ENCODE results near the gene BPIFA1.

BPIFA1 gene

DNA sequence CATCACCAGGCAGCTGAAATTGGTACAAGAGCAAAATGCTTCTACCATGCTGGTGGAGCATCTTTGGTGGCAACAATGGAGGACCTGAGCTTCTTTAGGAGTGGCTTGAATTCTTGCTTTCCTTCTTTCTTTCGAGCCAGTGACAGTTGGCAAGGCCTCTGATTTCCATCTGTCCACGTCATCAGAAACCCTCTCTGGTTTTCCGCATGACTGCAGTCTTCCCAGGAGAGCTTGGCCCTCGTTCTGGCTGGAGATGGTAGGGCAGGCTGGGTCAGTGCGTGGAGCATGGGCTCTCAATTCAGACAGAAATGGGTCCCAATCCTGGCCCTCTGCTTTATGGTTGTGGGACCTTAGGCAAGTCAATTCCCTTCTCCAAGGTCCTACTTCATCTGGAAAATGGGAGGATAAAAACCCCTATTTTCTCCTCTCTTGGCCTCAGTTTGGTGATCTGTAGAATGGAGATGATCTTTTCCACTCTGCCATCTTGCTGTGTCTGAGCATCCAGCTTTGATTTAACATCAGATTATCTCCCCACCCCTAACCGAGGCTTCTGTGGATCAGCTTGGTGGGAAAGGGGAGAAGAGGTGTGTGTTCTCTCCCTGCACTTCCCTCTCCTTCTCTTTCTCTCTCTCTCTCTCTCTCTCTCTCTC lies 43.6 kb downstream of the BPIFA1 start:
- DNase-seq: no peak

DNA sequence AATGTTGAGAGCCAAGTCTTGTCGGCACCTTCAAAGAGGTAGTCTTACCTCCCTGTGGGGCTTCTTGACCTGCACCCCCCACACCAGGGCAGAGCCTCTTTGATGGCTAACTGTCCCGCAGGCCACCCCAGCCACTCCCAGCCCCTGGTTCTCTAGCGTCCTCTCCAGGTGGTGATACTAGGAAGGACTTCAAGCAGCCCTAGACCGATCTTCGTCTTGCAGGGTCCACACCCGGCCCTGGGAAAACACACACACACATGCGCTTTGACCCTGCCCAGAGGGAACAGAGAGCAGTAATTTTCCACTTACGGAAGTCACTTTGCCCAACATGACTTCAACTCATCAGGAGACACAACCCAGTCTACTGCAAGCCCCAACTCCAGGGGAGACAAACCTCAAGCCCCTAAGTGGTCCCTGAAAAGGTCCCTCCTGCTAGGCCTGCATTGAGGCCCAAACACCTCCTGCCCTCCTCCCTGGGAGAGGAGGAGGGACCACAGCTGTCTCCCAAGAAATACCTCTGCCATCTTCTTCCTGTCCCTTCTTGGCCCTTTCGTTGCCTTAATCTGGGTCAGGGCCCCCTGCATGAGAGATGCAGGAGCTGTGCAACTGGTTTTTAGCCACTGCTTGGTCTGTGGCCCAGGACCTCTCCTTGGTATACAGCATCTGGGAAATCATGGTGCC lies 44.3 kb downstream of the BPIFA1 start:
- no peak for DNase-seq

- no peak for DNase-seq
Observed at GRCh38 chr20:33280775-33281174, 45.0 kb downstream of the BPIFA1 start.

DNA sequence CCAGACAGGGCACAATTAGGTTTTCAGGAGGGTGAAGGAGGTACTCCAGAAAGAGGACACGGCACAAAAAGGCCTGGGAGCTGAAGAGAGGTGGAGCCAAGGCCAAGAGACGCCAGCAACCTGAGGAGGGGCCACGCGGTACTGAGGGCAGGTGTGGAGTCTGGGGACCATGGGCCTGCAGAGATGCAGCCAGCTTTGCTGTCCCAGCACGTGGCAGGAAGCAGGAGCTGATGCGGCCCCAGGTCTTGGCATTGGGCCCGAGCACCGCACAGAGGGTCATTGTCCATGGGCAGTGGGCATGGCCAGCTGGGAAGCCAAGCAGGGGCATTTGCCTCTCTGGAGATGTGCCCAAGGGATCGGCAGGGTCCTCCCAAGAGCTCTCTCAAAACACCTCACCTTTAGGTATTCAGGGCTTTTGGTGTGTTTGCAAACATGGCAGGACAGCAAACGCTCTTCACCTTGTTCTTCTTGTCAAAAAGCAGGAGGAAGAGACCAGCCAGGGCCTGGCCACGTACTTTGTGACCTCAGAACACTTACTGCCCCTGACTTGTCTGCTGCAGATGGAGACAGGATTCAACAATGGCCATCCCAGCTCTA lies 45.9 kb downstream of the BPIFA1 start:
- no peak for DNase-seq

GRCh38 chr20:33282196-33282934 lies 46.6 kb downstream of the BPIFA1 start:
- DNase-seq: no peak

DNA sequence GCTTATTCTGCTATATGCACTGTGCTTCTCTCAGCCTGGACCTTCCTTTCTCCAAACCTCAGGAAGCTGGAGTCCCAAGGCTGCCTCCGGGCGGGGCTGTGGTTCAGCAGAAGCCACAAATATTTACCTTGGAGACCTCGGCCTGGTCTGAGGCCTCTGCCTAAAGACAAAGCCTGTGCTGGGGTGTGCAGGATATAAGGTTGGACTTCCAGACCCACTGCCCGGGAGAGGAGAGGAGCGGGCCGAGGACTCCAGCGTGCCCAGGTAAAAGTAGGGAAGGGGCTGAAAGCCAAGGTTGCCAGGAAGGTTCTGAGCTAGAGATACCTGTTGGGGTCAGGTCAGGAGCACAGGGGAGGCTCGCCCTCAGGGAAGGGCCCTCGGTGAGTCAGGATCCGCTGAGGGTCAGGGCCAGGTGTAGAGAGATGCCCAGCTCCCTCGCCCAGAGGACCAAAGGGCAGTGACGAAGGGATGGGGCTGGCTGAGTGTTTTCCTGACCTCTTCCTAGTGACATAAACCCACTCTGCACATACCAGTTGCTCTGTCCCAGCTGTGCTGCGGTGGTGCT lies 47.3 kb downstream of the BPIFA1 start, which contains the start of gene BPIFB1:
TSS of gene BPIFB1 (plus strand) at position 224 of the 565 bp plus-strand sequence. CDS start 2,860 bp downstream, outside the sequence.
- DNase-seq: no peak

DNA sequence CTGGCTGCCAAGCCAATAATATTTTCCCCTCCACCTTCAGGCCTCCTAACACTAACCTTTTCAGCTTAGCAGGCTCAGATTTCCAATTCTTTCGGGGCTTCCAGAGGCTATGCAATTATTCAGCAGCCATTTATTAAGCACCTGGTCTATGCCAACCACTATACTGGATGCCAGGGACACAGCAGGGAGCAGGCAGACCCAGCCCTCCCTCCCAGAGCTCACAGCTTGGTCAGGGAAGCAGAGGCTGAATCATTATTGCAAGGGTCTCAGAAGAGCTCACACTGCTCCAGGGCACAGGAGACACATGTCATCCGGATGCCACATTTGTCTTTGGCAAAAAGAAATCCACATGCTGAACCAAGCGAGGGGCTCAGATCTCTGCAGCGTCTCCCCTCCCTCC lies 48.5 kb downstream of the BPIFA1 start:
- DNase-seq: no peak

DNA sequence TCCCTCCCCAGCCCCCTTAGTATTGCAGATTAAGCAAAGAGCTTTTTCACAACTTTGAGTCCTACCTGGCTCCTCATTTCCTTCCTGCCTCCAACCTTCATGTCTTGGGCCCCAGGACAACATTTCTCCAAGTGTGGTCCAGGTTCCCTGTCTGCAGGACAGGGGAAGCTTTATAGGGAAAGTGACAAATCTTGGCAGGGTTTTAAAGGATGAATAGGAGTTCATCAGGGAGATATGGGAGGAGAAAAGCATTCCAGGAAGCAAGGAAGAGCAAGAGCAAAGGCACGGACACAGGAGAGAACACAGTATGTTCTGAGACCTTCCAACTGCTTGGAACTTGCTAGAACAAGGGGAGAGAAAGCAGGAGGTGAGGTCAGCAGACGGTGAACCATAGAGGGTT lies 49.1 kb downstream of the BPIFA1 start:
- no peak for DNase-seq

- no peak for DNase-seq
Observed at GRCh38 chr20:33285861-33286495, 50.2 kb downstream of the BPIFA1 start.

- no peak for DNase-seq
Observed at GRCh38 chr20:33287884-33288283, 52.1 kb downstream of the BPIFA1 start.

- DNase-seq: no peak
Observed at GRCh38 chr20:33290852-33291251, 55.1 kb downstream of the BPIFA1 start.

DNA sequence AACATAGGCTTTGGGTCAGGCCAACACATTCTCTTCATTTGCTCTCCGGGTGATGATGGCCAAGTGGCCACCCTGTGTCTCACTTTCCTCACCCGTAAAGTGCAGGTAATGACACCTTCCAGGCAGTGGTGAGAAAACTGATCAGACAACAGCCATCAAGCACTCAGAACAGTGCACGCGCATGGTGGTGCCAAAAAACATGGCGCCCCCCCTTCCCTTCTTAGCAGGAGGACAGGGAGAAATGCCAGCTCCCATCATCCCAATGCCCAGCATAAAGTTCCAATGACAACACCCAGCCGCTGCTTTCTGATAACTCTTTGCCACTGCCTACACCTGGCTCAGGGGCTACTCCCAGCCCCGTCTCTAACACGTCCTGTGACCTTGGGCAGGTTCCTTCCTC lies 55.6 kb downstream of the BPIFA1 start:
- DNase-seq: no peak

DNA sequence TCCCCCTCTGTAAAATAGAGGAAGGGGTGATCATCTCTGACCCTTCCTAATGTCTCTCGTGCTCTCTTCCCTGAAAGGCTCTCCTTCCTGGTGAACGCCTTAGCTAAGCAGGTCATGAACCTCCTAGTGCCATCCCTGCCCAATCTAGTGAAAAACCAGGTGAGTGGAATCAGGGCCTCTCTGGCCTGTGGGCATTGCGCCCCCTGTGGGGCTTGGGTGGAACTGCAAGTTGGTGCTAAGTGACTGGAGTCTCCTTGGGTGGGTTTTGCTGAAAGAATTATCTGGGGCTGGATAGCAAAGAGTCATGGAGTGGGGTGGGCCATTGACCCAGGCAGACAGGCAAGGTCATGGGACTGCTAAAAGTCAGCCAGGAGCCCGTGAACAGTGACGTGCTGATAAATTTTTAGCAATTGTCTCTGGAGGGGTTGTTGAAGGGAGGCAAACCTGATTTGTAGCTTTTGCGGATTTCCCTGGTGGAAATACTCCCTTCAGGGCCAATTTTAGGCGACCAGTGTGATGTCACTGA lies 56.1 kb downstream of the BPIFA1 start:
- peak; percentile 24 for DNase-seq

All from NCI-H1694 treated with DMSO at 0.1 percent for 48 hours (cell line).